ENCODE measurements around the gene SERPINH1.

Gene SERPINH1

DNA sequence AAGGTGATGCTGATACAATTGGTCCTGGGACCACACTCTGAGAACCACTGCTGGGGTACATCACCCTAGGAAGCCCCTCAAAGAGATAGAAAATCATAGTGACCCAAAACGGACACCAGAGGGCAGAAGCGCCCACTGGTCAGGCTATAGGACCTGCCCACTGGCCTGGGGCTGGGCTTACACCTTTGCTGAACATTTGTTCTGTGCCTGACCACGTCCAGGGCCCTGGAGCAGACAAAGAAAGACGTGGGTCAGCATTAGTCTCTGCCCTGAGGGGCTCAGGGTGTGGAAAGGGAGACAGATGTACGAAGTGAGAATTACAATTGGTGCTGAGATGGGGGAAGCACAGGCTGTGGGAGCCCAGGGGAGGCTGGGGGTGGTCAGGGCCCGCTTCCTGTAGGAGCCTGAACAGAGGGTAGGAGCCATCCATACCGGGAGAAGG, 14.4 kb upstream of the SERPINH1 start:
- Histone ChIP-seq H3K4me3 (ENCODE audit: low read depth, low read length) (no peak overlapping the region), H3K27me3 (replicated peaks) (no peaks in the 10 kb centered on the region), H3K27ac (no peak overlapping the region), H3K36me3 (replicated peaks) (no peaks in the 10 kb centered on the region)
- TF ChIP-seq CTCF (IDR thresholded peaks at IDR 0.05; ENCODE audit: low read depth, low read length, missing control alignments) = peak; percentile 89
- no peak for DNase-seq
- in situ Hi-C loops (cut with HindIII; ENCODE audit: low pct_ligation_motif_present, low sequenced_read_pairs) = no loop called here

DNA sequence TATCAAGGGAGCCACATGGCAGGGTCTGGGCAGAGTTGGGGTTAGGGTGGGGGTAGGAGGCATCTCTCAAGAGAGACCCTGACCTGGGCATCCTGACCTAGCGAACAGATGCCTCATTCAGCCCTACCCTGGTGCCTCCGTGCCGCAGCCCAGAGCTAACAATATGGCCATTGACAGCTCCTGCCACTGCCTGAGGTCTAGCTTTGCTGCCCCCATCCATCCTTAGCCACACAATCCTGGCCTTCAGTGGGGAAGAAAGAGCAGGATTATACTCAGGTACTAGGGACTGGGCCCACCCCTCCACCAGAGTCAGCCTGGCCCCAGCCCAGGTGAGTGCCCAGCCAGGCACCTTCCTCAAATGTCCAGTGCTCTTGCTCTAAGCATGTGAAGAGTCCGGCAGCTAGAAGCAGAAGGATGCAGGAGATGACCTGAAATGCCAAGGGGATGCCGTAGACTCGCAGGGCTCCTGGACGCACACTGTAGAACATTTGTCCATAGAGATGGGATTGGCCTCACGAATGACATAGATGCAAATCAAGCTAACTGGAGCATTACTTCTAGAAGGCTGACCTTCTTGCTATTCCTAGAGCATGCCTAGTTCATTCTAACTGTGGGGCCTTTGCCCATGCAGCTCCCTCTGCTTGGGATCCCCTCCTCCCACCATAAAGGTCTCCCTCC, 13.3 kb upstream of the SERPINH1 start:
- Histone ChIP-seq H3K27ac (no peak overlapping the region), H3K4me3 (ENCODE audit: low read depth, low read length) (no peak overlapping the region), H3K36me3 (replicated peaks) (no peaks in the 10 kb centered on the region), H3K27me3 (replicated peaks) (no peaks in the 10 kb centered on the region)
- DNase-seq = no peak
- no peak for TF ChIP-seq CTCF (IDR thresholded peaks at IDR 0.05; ENCODE audit: low read depth, low read length, missing control alignments)
- in situ Hi-C loops (cut with HindIII; ENCODE audit: low pct_ligation_motif_present, low sequenced_read_pairs) = no loop called here

GRCh38 chr11:75549370-75549958, 12.6 kb upstream of the SERPINH1 start:
- no peak overlapping the region for H3K4me3 ChIP-seq (ENCODE audit: low read depth, low read length)
- DNase-seq = no peak
- H3K27ac ChIP-seq = no peak overlapping the region
- H3K27me3 ChIP-seq (replicated peaks) = no peaks in the 10 kb centered on the region
- in situ Hi-C loops (cut with HindIII; ENCODE audit: low pct_ligation_motif_present, low sequenced_read_pairs) = no loop called here
- H3K36me3 ChIP-seq (replicated peaks) = no peaks in the 10 kb centered on the region
- no peak for TF ChIP-seq CTCF (IDR thresholded peaks at IDR 0.05; ENCODE audit: low read depth, low read length, missing control alignments)

GRCh38 chr11:75553182-75553581, 8.9 kb upstream of the SERPINH1 start:
- DNase-seq = no peak
- in situ Hi-C loops (cut with HindIII; ENCODE audit: low pct_ligation_motif_present, low sequenced_read_pairs) = no loop called here
- Histone ChIP-seq H3K27ac (no peak overlapping the region), H3K4me3 (ENCODE audit: low read depth, low read length) (no peak overlapping the region), H3K36me3 (replicated peaks) (no peaks in the 10 kb centered on the region), H3K27me3 (replicated peaks) (no peaks in the 10 kb centered on the region)
- TF ChIP-seq CTCF (IDR thresholded peaks at IDR 0.05; ENCODE audit: low read depth, low read length, missing control alignments) = no peak

- no peaks in the 10 kb centered on the region for H3K27me3 ChIP-seq (replicated peaks)
- in situ Hi-C loops (cut with HindIII; ENCODE audit: low pct_ligation_motif_present, low sequenced_read_pairs) = no loop called here
- H3K4me3 ChIP-seq (ENCODE audit: low read depth, low read length) = no peak overlapping the region
- DNase-seq = no peak
- peak overlapping the region; percentile 33 for H3K27ac ChIP-seq
- no peaks in the 10 kb centered on the region for H3K36me3 ChIP-seq (replicated peaks)
- no peak for TF ChIP-seq CTCF (IDR thresholded peaks at IDR 0.05; ENCODE audit: low read depth, low read length, missing control alignments)
Measured at GRCh38 chr11:75553889-75554257, 8.2 kb upstream of the SERPINH1 start.

All from brain microvascular endothelial cell (primary cell).